Stimulated activated CD8-positive, alpha-beta memory T cell treated with anti-CD3 and anti-CD28 coated beads, Interleukin-7, amount 100 ng/mL, for 48 hours (primary cell): ENCODE results near the gene ADK.

Source experiments
- DNase-seq, 2 donors: peaks; one replicate each; pipeline ENCODE4 v3.0.0-alpha.2; 2020; ENCODE audit warnings: low read depth in 1 of 2; ENCODE audit errors: extremely low read depth in 1 of 2

The ADK gene

GRCh38 chr10:74755273-74755672, 604.3 kb downstream of the ADK start:
- DNase-seq, result no peak
